Measurements from ENCODE around the gene MOV10L1.

The MOV10L1 gene

GRCh38 chr22:50169181-50169759, 79.5 kb downstream of the MOV10L1 start:
- no peaks in the 10 kb centered on the region for H3K4me1 ChIP-seq
- DNase-seq = peak; percentile 19
- H3K4me3 ChIP-seq (ENCODE audit: low read depth, low read length) = no peak overlapping the region; the same call in 1 of the 2 replicates
- H3K36me3 ChIP-seq = no peaks in the 10 kb centered on the region
- no peaks in the 10 kb centered on the region; the same call in 1 of the 2 replicates for H3K9me3 ChIP-seq
- H3K27me3 ChIP-seq = peaks cover 10% of the 10 kb centered on the region
- TF ChIP-seq, protein P1, sequence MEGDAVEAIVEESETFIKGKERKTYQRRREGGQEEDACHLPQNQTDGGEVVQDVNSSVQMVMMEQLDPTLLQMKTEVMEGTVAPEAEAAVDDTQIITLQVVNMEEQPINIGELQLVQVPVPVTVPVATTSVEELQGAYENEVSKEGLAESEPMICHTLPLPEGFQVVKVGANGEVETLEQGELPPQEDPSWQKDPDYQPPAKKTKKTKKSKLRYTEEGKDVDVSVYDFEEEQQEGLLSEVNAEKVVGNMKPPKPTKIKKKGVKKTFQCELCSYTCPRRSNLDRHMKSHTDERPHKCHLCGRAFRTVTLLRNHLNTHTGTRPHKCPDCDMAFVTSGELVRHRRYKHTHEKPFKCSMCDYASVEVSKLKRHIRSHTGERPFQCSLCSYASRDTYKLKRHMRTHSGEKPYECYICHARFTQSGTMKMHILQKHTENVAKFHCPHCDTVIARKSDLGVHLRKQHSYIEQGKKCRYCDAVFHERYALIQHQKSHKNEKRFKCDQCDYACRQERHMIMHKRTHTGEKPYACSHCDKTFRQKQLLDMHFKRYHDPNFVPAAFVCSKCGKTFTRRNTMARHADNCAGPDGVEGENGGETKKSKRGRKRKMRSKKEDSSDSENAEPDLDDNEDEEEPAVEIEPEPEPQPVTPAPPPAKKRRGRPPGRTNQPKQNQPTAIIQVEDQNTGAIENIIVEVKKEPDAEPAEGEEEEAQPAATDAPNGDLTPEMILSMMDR (IDR thresholded peaks at IDR 0.05; ENCODE audit: low read depth, low read length) = no peak

GRCh38 chr22:50169774-50170341, 80.1 kb downstream of the MOV10L1 start:
- H3K4me3 ChIP-seq (ENCODE audit: low read depth, low read length) = peak overlapping the region; percentile 35
- H3K36me3 ChIP-seq = no peaks in the 10 kb centered on the region
- H3K9me3 ChIP-seq = no peaks in the 10 kb centered on the region; the same call in 1 of the 2 replicates
- TF ChIP-seq, protein P1 (IDR thresholded peaks at IDR 0.05; ENCODE audit: low read depth, low read length) = no peak
- peaks cover 10% of the 10 kb centered on the region for H3K27me3 ChIP-seq
- DNase-seq = peak; percentile 26
- no peaks in the 10 kb centered on the region for H3K4me1 ChIP-seq

DNA sequence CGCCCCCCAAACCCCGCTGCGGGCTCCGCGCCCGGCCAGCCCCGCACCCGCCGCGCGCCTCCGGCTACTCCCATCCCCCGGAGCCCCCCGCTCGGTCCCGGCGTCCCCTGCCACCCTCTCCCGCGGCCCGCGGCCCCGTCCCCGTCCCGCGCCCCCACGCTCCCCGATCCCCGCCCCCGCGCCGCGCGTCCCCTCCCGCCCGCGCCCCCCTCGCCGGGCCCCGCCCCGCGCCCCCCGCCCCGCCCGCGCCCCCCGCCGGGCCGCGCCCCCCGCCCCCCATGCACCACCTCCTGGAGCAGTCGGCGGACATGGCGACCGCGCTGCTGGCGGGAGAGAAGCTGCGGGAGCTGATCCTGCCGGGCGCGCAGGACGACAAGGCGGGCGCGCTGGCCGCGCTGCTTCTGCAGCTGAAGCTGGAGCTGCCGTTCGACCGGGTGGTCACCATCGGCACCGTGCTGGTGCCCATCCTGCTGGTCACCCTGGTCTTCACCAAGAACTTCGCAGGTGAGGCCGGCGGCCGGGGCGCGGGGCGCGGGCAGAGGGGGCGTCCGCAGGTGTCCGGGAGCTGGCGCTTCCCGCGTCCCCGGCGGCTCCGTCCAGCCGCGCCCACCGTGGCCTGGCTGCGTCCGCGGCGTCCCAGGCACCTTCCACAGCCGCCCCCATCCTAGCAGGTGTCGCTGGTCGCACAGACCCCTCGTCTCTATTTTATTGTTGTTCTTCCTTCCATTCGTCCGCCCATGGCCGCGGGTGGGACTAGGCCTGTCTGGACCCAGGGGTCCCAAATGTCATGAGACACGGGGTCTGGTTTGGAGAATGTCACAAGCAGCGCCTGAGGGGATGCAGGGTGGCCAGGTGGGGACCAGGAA, 80.9 kb downstream of the MOV10L1 start, which contains the start of gene PANX2:
Gene PANX2, plus strand, starts transcription at position 279 of the 866 bp plus-strand sequence. Its CDS starts 0 bp downstream, at position 279.
- no peaks in the 10 kb centered on the region for H3K36me3 ChIP-seq
- H3K4me1 ChIP-seq = no peaks in the 10 kb centered on the region
- peaks cover 10% of the 10 kb centered on the region for H3K27me3 ChIP-seq
- peak; percentile 40 for DNase-seq
- TF ChIP-seq, protein P1 (IDR thresholded peaks at IDR 0.05; ENCODE audit: low read depth, low read length) = no peak
- H3K9me3 ChIP-seq = no peaks in the 10 kb centered on the region; the same call in 1 of the 2 replicates
- peak within 1 kb of the TSS; percentile 35 for H3K4me3 ChIP-seq (ENCODE audit: low read depth, low read length)

DNA sequence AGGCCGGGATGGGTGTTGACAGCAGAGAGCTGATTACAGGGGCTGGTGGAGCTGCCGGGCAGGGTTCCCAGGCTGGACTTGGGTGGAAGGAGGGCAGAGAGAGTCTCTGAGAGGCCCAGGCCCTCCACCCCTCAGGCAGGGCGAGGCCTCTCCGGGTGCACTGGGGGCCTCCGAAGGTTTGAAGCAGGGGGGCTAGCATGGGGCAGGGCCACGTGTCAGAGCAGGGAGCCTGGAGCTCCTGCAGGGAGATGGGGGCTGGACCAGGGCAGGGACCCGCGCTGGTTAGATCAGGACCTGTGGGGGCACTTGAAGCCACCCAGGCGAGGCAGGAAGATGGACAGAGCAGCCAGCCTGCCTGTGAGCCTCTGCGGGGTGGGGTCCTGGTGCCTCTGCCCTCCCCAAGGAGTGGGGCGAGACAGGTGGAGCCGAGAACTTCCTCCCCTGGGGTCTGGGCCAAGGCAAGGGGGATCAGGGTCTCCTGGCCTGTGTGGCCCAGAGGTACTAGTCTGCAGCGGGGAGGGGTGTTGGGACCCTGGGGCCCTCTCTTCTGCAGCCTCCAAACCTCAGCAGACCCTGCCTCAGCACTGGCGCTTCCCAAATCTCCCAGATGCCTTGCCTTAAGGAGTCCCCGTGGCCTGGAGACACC, 81.6 kb downstream of the MOV10L1 start:
- TF ChIP-seq, protein P1 (IDR thresholded peaks at IDR 0.05; ENCODE audit: low read depth, low read length) = no peak
- no peak overlapping the region for H3K4me3 ChIP-seq (ENCODE audit: low read depth, low read length)

DNA sequence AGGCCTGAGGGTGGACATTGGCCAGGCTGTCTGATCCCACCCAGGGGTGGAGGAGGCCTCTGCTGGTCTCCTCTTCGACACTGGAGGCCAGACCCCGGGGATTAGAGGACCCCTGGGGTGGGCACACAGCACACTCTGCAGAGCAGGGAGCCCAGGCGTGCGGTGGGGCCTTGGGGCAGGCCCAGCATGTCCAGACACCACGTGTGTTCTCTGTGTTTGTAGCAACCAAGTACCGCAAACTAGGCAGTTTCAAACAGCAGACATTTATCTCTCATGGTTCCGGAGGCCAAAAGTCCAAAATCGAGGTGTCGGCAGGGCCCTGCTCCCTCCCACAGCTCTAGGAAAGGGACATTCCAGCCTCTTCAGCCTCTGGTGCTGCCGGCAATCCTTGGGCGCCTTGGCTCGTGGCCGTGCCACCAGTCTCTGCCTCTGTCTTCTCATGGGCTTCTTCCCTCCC, 82.2 kb downstream of the MOV10L1 start:
- TF ChIP-seq, protein P1 (IDR thresholded peaks at IDR 0.05; ENCODE audit: low read depth, low read length) = no peak
- Histone ChIP-seq H3K27me3 (peaks cover 10% of the 10 kb centered on the region), H3K4me1 (no peaks in the 10 kb centered on the region), H3K9me3 (no peaks in the 10 kb centered on the region; the same call in 1 of the 2 replicates), H3K4me3 (ENCODE audit: low read depth, low read length) (no peak overlapping the region), H3K36me3 (no peaks in the 10 kb centered on the region)
- DNase-seq = peak; percentile 5

More for the DNA sequence above, 81.6 kb downstream of the MOV10L1 start:
- DNase-seq = peak; percentile 13
- Histone ChIP-seq H3K36me3 (no peaks in the 10 kb centered on the region), H3K4me1 (no peaks in the 10 kb centered on the region), H3K27me3 (peaks cover 10% of the 10 kb centered on the region), H3K9me3 (no peaks in the 10 kb centered on the region; the same call in 1 of the 2 replicates)
